Fibroblast of pulmonary artery (primary cell): Measurements from ENCODE around the gene ARHGAP22.

ENCODE experiments used
- DNase-seq: peaks from one replicate; pipeline ENCODE4 v3.0.0-alpha.2; 2010; ENCODE audit warnings: low read depth
- H3K4me3 ChIP-seq: replicated peaks from 2 replicates; pipeline ENCODE4 v1.5.1; 2011; ENCODE audit warnings: low read depth, mild to moderate bottlenecking, control low read depth, low read length, moderate library complexity
- CTCF ChIP-seq: IDR thresholded peaks from 2 replicates; pipeline ENCODE4 v1.5.1; 2011; ENCODE audit warnings: mild to moderate bottlenecking, control low read depth, low read length, inconsistent platforms; ENCODE audit errors: missing control alignments

ARHGAP22 gene

GRCh38 chr10:48541144-48541795, 63.6 kb downstream of the ARHGAP22 start:
- no peak for TF ChIP-seq CTCF
- no peak for DNase-seq
- H3K4me3 ChIP-seq: no peak overlapping the region

- H3K4me3 ChIP-seq: no peak overlapping the region
- no peak for TF ChIP-seq CTCF
- no peak for DNase-seq
These were observed 66.3 kb downstream of the ARHGAP22 start for GRCh38 chr10:48538611-48539010.

- DNase-seq: no peak
- TF ChIP-seq CTCF: no peak
- H3K4me3 ChIP-seq: no peak overlapping the region
These were observed 67.7 kb downstream of the ARHGAP22 start for GRCh38 chr10:48536916-48537890.

GRCh38 chr10:48536156-48536500, 68.7 kb downstream of the ARHGAP22 start:
- H3K4me3 ChIP-seq: no peak overlapping the region
- no peak for DNase-seq
- TF ChIP-seq CTCF: no peak

GRCh38 chr10:48535416-48536155, 69.3 kb downstream of the ARHGAP22 start:
- TF ChIP-seq CTCF: no peak
- DNase-seq: no peak
- no peak overlapping the region for H3K4me3 ChIP-seq

GRCh38 chr10:48533951-48534720, 70.7 kb downstream of the ARHGAP22 start:
- DNase-seq: peak; percentile 49
- TF ChIP-seq CTCF: no peak
- no peak overlapping the region for H3K4me3 ChIP-seq
